A549 (cell line): ENCODE data around the gene INPP4B. TPM values are rescaled to one million over a fixed set of nuclear protein-coding genes. Genes with fewer than 3 reads are reported as not detected.

Experiments used
- ATAC-seq, 2 experiments: fragments of 200-7000 bp in 1 of 2; fragments of >200 bp in 1 of 2; cut with Nextera tagmentation in 1 of 2; cut with Tn5 transposase in 1 of 2; 3 replicates each; pipeline versions ENCODE4 v1.8.0 to v1.9.1; 2018 to 2020; ENCODE audit warnings: mild to moderate bottlenecking in 1 of 2, moderate library complexity in 1 of 2
- CTCF ChIA-PET: fragments of 300-600 bp; sonication (Branson Sonifier 250); formaldehyde crosslinking; extraction: SDS; loops from one replicate; lab custom pipeline; 2021; ENCODE audit warnings: antibody characterized with exemption, inconsistent platforms; lab: Yijun Ruan, JAX
- POLR2A ChIA-PET: fragments of 350-600 bp; formaldehyde crosslinking; extraction: SDS; loops from one replicate; lab custom pipeline; 2021; ENCODE audit warnings: antibody characterized with exemption, inconsistent platforms; lab: Yijun Ruan, JAX
- DNase-seq, 2 experiments: peaks; one replicate each; pipeline versions ENCODE4 v3.0.0 to v3.0.0-alpha.2; 2011 to 2016; ENCODE audit warnings: low read depth in 1 of 2, low spot score in 1 of 2
- FAIRE-seq: peaks from 2 replicates; lab custom pipeline; 2011; peaks lifted over from hg19 to GRCh38; lab: Jason Lieb, UNC
- H3K27ac ChIP-seq, 2 experiments: fragments of >200 bp; sonication (Bioruptor Twin); formaldehyde crosslinking; 3 replicates each; pipeline ENCODE4 v1.5.1; 2016 to 2017
- H3K4me1 ChIP-seq: fragments of >200 bp; sonication (Bioruptor Twin); formaldehyde crosslinking; 3 replicates; pipeline ENCODE4 v1.6.1; 2016
- H3K4me2 ChIP-seq: fragments of >200 bp; sonication (Bioruptor Twin); formaldehyde crosslinking; 3 replicates; pipeline ENCODE4 v1.6.1; 2016
- H3K4me3 ChIP-seq: fragments of >200 bp; sonication (Bioruptor Twin); formaldehyde crosslinking; 3 replicates; pipeline ENCODE4 v1.5.1; 2016
- H3K9me3 ChIP-seq: fragments of >200 bp; sonication (Bioruptor Twin); formaldehyde crosslinking; 3 replicates; pipeline ENCODE4 v1.6.1; 2016
- CBX8 ChIP-seq: fragments of 200-600 bp; sonication (generic); IDR thresholded peaks from 2 replicates; pipeline ENCODE4 v1.6.1; 2016
- EHMT2 ChIP-seq: fragments of 200-600 bp; sonication (generic); IDR thresholded peaks from 2 replicates; pipeline ENCODE4 v1.6.1; 2016; ENCODE audit warnings: antibody characterized with exemption, low read depth, mild to moderate bottlenecking, moderate library complexity
- FOSB ChIP-seq: fragments of 250-450 bp; sonication (Bioruptor Pico); IDR thresholded peaks from 2 replicates; pipeline ENCODE4 v1.5.0; 2020; ENCODE audit warnings: mild to moderate bottlenecking, moderate library complexity
- GATA3 ChIP-seq: IDR thresholded peaks from 2 replicates; pipeline ENCODE4 v1.6.1; 2012; ENCODE audit warnings: borderline replicate concordance
- HDAC2 ChIP-seq: fragments of 200-600 bp; sonication (generic); IDR thresholded peaks from 2 replicates; pipeline ENCODE4 v1.6.1; 2016
- HES2 ChIP-seq: fragments of >200 bp; sonication (Bioruptor Twin); formaldehyde crosslinking; IDR thresholded peaks from 2 replicates; pipeline ENCODE4 v1.6.1; 2016
- HMGXB4 ChIP-seq: fragments of 250-450 bp; sonication (Bioruptor Pico); IDR thresholded peaks from 2 replicates; pipeline ENCODE4 v1.5.0; 2021; ENCODE audit warnings: mild to moderate bottlenecking, moderate library complexity, borderline replicate concordance
- HOXA7 ChIP-seq: fragments of 250-450 bp; sonication (Bioruptor Pico); IDR thresholded peaks from 2 replicates; pipeline ENCODE4 v1.5.0; 2020; ENCODE audit warnings: mild to moderate bottlenecking, moderate library complexity
- JUNB ChIP-seq: fragments of >200 bp; sonication (Bioruptor Twin); formaldehyde crosslinking; IDR thresholded peaks from 2 replicates; pipeline ENCODE4 v1.6.1; 2016
- KDM1A ChIP-seq: fragments of 200-600 bp; sonication (generic); IDR thresholded peaks from 2 replicates; pipeline ENCODE4 v1.6.1; 2016; ENCODE audit warnings: low read depth, mild to moderate bottlenecking
- MAFK ChIP-seq: fragments of 450-650 bp; IDR thresholded peaks from 2 replicates; pipeline ENCODE4 v1.6.1; 2014; ENCODE audit not compliant: partially characterized antibody
- NR3C1 ChIP-seq: fragments of >200 bp; sonication (Bioruptor Twin); formaldehyde crosslinking; IDR thresholded peaks from 3 replicates; pipeline ENCODE4 v1.6.1; 2017
- POLR2A ChIP-seq: IDR thresholded peaks from 2 replicates; pipeline ENCODE4 v1.6.1; 2012; ENCODE audit warnings: mild to moderate bottlenecking, low read length
- REST ChIP-seq: fragments of 200-600 bp; sonication (generic); IDR thresholded peaks from 2 replicates; pipeline ENCODE4 v1.6.1; 2016; ENCODE audit warnings: antibody characterized with exemption, mild to moderate bottlenecking, moderate library complexity
- RFX5 ChIP-seq: fragments of 450-650 bp; IDR thresholded peaks from 2 replicates; pipeline ENCODE4 v1.7.1; 2014; ENCODE audit warnings: antibody characterized with exemption, mild to moderate bottlenecking, moderate library complexity
- RNF2 ChIP-seq: fragments of 200-600 bp; sonication (generic); IDR thresholded peaks from 2 replicates; pipeline ENCODE4 v1.6.1; 2016; ENCODE audit warnings: low read depth, mild to moderate bottlenecking, antibody characterized with exemption, moderate library complexity, borderline replicate concordance
- TP53 ChIP-seq: fragments of 250-450 bp; sonication (Bioruptor Pico); IDR thresholded peaks from 2 replicates; pipeline ENCODE4 v1.5.0; 2021; ENCODE audit warnings: mild to moderate bottlenecking, moderate library complexity
- USF2 ChIP-seq: fragments of 450-650 bp; IDR thresholded peaks from 2 replicates; pipeline ENCODE4 v1.6.1; 2014; ENCODE audit warnings: antibody characterized with exemption
- ZC3H11A ChIP-seq: fragments of 450-650 bp; IDR thresholded peaks from 2 replicates; pipeline ENCODE4 v1.6.1; 2014; ENCODE audit warnings: antibody characterized with exemption, mild to moderate bottlenecking
- WGBS: methylation state at CpG from one replicate; pipeline ENCODE4 v1.1.6; 2017; ENCODE audit errors: missing lambda C conversion rate; 5-methylcytosine and 5-hydroxymethylcytosine counted together
- polyA plus RNA-seq, 4 experiments: library from polyadenylated mRNA; depleted of rRNA in 3 of 4; stranded (reverse); fragments of >200 nt; fragmentation: RNase III in 1 of 4; extraction: RNeasy Plus Mini Kit Qiagen cat#74134 plus additional on column Dnase treatment in 1 of 4; gene quantifications; 2 replicates in 3 of 4; 3 replicates in 1 of 4; pipeline ENCODE4 v1.2.3, GENCODE V29; 2011 to 2017

INPP4B gene
- polyA plus RNA-seq, 2 of the 4 experiments (the other 2 are of a cell fraction), result 7.2 to 14.9 TPM

- CTCF ChIA-PET, result no interaction called here
- Histone ChIP-seq H3K4me1 (no peaks in the 10 kb centered on the region; the same call in 2 of the 3 replicates), H3K9me3 (no peaks in the 10 kb centered on the region), H3K27ac (no peak overlapping the region), H3K4me2 (no peak overlapping the region), H3K4me3 (no peak overlapping the region)
- DNase-seq (no peak), FAIRE-seq (no peak), ATAC-seq (no peak)
- WGBS, result 81% methylated on average over 2 of the region's 2 CpGs
- POLR2A ChIA-PET, result no interaction called here
- TF ChIP-seq FOSB, result no peak
- no peak for TF ChIP-seq JUNB
- TF ChIP-seq EHMT2, result no peak
- TF ChIP-seq GATA3, result no peak
- no peak for TF ChIP-seq HDAC2
- TF ChIP-seq POLR2A, result no peak
- no peak for TF ChIP-seq CBX8
- no peak for TF ChIP-seq HES2
- no peak for TF ChIP-seq USF2
- TF ChIP-seq REST, result no peak
- no peak for TF ChIP-seq RFX5
Observed at GRCh38 chr4:142083264-142083663, 762.8 kb downstream of the INPP4B start.

GRCh38 chr4:142081025-142081424 is 765.1 kb downstream of the INPP4B start:
- TF ChIP-seq RNF2 (no peak), RFX5 (no peak), CBX8 (no peak), ZC3H11A (no peak), TP53 (CRISPR knock-in tag) (no peak), KDM1A (no peak), HMGXB4 (CRISPR knock-in tag) (no peak), NR3C1 (no peak), HOXA7 (no peak), FOSB (no peak)
- FAIRE-seq (no peak), DNase-seq (no peak), ATAC-seq (no peak)
- no peaks in the 10 kb centered on the region; the same call in 2 of the 3 replicates for H3K4me1 ChIP-seq
- WGBS, result 93% methylated on average over 4 of the region's 4 CpGs
- H3K27ac ChIP-seq, result peak overlapping the region in 1 of 2 experiments; percentile 30; a peak in 1 of 6 replicates
- no peak overlapping the region for H3K4me2 ChIP-seq
- H3K9me3 ChIP-seq, result no peaks in the 10 kb centered on the region
- POLR2A ChIA-PET, result no interaction called here
- H3K4me3 ChIP-seq, result no peak overlapping the region
- CTCF ChIA-PET, result no interaction called here

GRCh38 chr4:142079959-142080358 is 766.1 kb downstream of the INPP4B start:
- DNase-seq (no peak), FAIRE-seq (no peak), ATAC-seq (no peak)
- TF ChIP-seq MAFK (no peak), RNF2 (no peak)
- Histone ChIP-seq H3K4me1 (no peaks in the 10 kb centered on the region; the same call in 2 of the 3 replicates), H3K9me3 (no peaks in the 10 kb centered on the region), H3K27ac (no peak overlapping the region; a peak in 1 of 6 replicates), H3K4me2 (no peak overlapping the region), H3K4me3 (no peak overlapping the region)
- ChIA-PET CTCF (interaction anchor here (1.1 kb wide), 1 partner anchor 27 kb away, joined by 3 read pairs; no protein-coding TSS in a partner anchor), POLR2A (no interaction called here)
- WGBS, result 76% methylated on average over 1 of the region's 1 CpG
